Astrocyte (in vitro differentiated cells and primary cell): ENCODE data around the gene FADS6.

Source experiments
- EZH2 ChIP-seq: IDR thresholded peaks from 2 replicates; pipeline ENCODE4 v1.6.1; 2012; ENCODE audit warnings: mild to moderate bottlenecking, low read length, inconsistent platforms; ENCODE audit not compliant: insufficient read depth
- TF ChIP-seq, protein P1 (sequence below): IDR thresholded peaks from 2 replicates; pipeline ENCODE4 v1.5.1; 2011; ENCODE audit warnings: low read depth, mild to moderate bottlenecking, inconsistent platforms, low read length, moderate library complexity; ENCODE audit not compliant: insufficient read depth

DNA sequence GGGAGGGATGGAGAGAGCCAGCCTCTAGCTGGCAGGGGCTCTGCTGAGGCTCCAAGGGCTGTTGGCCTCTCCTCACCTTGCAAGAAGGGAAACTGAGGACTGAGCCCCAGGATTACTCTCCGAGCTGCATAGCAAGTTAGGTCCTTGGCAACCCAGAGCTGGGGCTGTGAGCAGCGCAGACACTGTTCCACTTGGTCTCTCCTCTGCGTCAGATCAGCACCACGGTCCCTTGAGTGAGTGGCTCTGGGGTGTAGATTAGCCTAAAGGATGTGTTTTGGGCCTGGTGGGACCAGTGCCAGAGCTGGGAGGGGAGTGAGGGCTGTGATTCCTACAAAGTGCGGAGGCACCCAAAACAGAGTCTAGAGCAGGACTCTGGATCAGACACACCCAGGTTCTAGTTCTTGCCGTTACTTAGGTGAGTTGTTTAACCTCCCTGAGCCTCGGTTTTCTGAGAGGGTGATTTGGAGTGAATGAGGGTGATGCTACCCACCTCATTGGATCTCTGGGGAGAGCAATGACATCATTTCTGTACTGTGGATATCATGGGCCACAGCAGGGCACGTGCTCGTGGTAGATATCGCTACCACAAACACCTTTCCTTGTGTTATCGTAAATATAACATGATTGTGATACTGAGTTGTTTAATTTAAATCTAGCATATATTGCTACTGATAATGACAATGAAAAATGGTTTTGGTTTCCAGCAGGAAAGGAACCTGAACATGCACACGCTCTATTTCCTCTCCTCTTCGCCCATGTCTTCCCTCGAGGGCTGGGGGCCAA lies 8.1 kb upstream of the FADS6 start:
- TF ChIP-seq, protein P1, sequence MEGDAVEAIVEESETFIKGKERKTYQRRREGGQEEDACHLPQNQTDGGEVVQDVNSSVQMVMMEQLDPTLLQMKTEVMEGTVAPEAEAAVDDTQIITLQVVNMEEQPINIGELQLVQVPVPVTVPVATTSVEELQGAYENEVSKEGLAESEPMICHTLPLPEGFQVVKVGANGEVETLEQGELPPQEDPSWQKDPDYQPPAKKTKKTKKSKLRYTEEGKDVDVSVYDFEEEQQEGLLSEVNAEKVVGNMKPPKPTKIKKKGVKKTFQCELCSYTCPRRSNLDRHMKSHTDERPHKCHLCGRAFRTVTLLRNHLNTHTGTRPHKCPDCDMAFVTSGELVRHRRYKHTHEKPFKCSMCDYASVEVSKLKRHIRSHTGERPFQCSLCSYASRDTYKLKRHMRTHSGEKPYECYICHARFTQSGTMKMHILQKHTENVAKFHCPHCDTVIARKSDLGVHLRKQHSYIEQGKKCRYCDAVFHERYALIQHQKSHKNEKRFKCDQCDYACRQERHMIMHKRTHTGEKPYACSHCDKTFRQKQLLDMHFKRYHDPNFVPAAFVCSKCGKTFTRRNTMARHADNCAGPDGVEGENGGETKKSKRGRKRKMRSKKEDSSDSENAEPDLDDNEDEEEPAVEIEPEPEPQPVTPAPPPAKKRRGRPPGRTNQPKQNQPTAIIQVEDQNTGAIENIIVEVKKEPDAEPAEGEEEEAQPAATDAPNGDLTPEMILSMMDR, result no peak
- no peak for TF ChIP-seq EZH2
